ENCODE data around the gene CDK19. TPM values are rescaled to one million over a fixed set of nuclear protein-coding genes. Genes with fewer than 3 reads are reported as not detected.
"Not testable (repeated sequence)": the region's sequence is repeated elsewhere in the genome, so short reads cannot be mapped to it uniquely, and the experiment has no call there.

Gene CDK19
- total RNA-seq, 4 donors from 2014 or later: 10.8 to 13.2 (median 12.1) TPM

- H3K4me3 ChIP-seq: peak overlapping the region; percentile 77 to 98 (median 86)
- peak overlapping the region in 3 of 4 donors; percentile 94 to 97 (median 95) for H3K27ac ChIP-seq
- H3K4me1 ChIP-seq: peaks cover 11 to 41% (median 24%) of the 10 kb centered on the region in 3 donors
- 74 to 76% methylated on average over 8 of the region's 8 CpGs for WGBS, 2 donors
- no peak for DNase-seq
- no peaks in the 10 kb centered on the region for H3K9me3 ChIP-seq
- no peaks in the 10 kb centered on the region for H3K27me3 ChIP-seq
- intact Hi-C loops (cut with DNase I): no loop called here
- no peak for TF ChIP-seq CTCF (IDR thresholded peaks at IDR 0.05)
- no peaks in the 10 kb centered on the region for H3K36me3 ChIP-seq
These were observed 1.7 kb downstream of the CDK19 start for GRCh38 chr6:110813338-110814101.

GRCh38 chr6:110812719-110813118 lies 2.5 kb downstream of the CDK19 start:
- intact Hi-C loops (cut with DNase I): no loop called here
- Histone ChIP-seq H3K27ac (no peak overlapping the region), H3K27me3 (no peaks in the 10 kb centered on the region), H3K36me3 (no peaks in the 10 kb centered on the region), H3K9me3 (no peaks in the 10 kb centered on the region), H3K4me3 (no peak overlapping the region), H3K4me1 (peaks cover 11 to 34% (median 24%) of the 10 kb centered on the region in 3 donors)
- DNase-seq: no peak
- TF ChIP-seq CTCF (IDR thresholded peaks at IDR 0.05) (no peak), POLR2A (IDR thresholded peaks at IDR 0.05) (no peak)
- 85 to 88% methylated on average over 4 of the region's 4 CpGs for WGBS, 2 donors

GRCh38 chr6:110810896-110811586 lies 4.2 kb downstream of the CDK19 start:
- TF ChIP-seq POLR2A (IDR thresholded peaks at IDR 0.05): no peak
- no peak for TF ChIP-seq CTCF (IDR thresholded peaks at IDR 0.05)
- Histone ChIP-seq H3K27me3 (no peaks in the 10 kb centered on the region), H3K4me3 (no peak overlapping the region), H3K4me1 (peaks cover 6 to 24% (median 10%) of the 10 kb centered on the region in 3 donors), H3K36me3 (no peaks in the 10 kb centered on the region), H3K9me3 (no peaks in the 10 kb centered on the region), H3K27ac (no peak overlapping the region)
- WGBS, 2 donors: 81 to 87% methylated on average over 10 of the region's 10 CpGs
- DNase-seq: no peak
- intact Hi-C loops (cut with DNase I): no loop called here

GRCh38 chr6:110809792-110810191 lies 5.5 kb downstream of the CDK19 start:
- Histone ChIP-seq H3K9me3 (no peaks in the 10 kb centered on the region), H3K4me3 (no peak overlapping the region), H3K27me3 (no peaks in the 10 kb centered on the region), H3K4me1 (peaks cover 6 to 22% (median 9%) of the 10 kb centered on the region in 3 donors), H3K36me3 (no peaks in the 10 kb centered on the region), H3K27ac (no peak overlapping the region)
- no peak for DNase-seq
- 81 to 100% methylated on average over 2 of the region's 2 CpGs for WGBS, 2 donors
- TF ChIP-seq POLR2A (IDR thresholded peaks at IDR 0.05): no peak
- TF ChIP-seq CTCF (IDR thresholded peaks at IDR 0.05): no peak
- intact Hi-C loops (cut with DNase I): no loop called here

GRCh38 chr6:110802175-110802574 lies 13.1 kb downstream of the CDK19 start:
- H3K36me3 ChIP-seq; H3K4me3 ChIP-seq; H3K4me1 ChIP-seq; intact Hi-C loops (cut with DNase I); H3K9me3 ChIP-seq; DNase-seq; H3K27ac ChIP-seq; H3K27me3 ChIP-seq: not testable (repeated sequence)
- WGBS, 2 donors: 89 to 95% methylated on average over 3 of the region's 3 CpGs
